ENCODE results near the gene NR6A1.

The NR6A1 gene

GRCh38 chr9:124487260-124488182 is 283.6 kb downstream of the NR6A1 start:
- Histone ChIP-seq H3K27me3 (ENCODE audit: control insufficient read depth, insufficient read depth, low read length) (peaks cover 9% of the 10 kb centered on the region), H3K9ac (ENCODE audit: low read depth, low read length) (no peak overlapping the region), H3K36me3 (ENCODE audit: control insufficient read depth, insufficient read depth, low read length) (no peaks in the 10 kb centered on the region), H3K4me1 (ENCODE audit: control insufficient read depth, insufficient read depth, low read length) (peaks cover 2% of the 10 kb centered on the region), H3K4me3 (ENCODE audit: low read depth, low read length) (no peak overlapping the region), H3K9me3 (ENCODE audit: control insufficient read depth, insufficient read depth, low read length) (no peaks in the 10 kb centered on the region)

- Histone ChIP-seq H3K9me3 (ENCODE audit: control insufficient read depth, insufficient read depth, low read length) (no peaks in the 10 kb centered on the region), H3K36me3 (ENCODE audit: control insufficient read depth, insufficient read depth, low read length) (no peaks in the 10 kb centered on the region), H3K4me3 (ENCODE audit: low read depth, low read length) (no peak overlapping the region), H3K9ac (ENCODE audit: low read depth, low read length) (no peak overlapping the region), H3K4me1 (ENCODE audit: control insufficient read depth, insufficient read depth, low read length) (peaks cover 6% of the 10 kb centered on the region), H3K27me3 (ENCODE audit: control insufficient read depth, insufficient read depth, low read length) (peaks cover 13% of the 10 kb centered on the region)
Observed at GRCh38 chr9:124486778-124487259, 284.3 kb downstream of the NR6A1 start.

- H3K36me3 ChIP-seq (ENCODE audit: control insufficient read depth, insufficient read depth, low read length) = no peaks in the 10 kb centered on the region
- H3K9ac ChIP-seq (ENCODE audit: low read depth, low read length) = no peak overlapping the region
- no peak overlapping the region for H3K4me3 ChIP-seq (ENCODE audit: low read depth, low read length)
- peaks cover 7% of the 10 kb centered on the region for H3K4me1 ChIP-seq (ENCODE audit: control insufficient read depth, insufficient read depth, low read length)
- no peaks in the 10 kb centered on the region for H3K9me3 ChIP-seq (ENCODE audit: control insufficient read depth, insufficient read depth, low read length)
- peaks cover 18% of the 10 kb centered on the region for H3K27me3 ChIP-seq (ENCODE audit: control insufficient read depth, insufficient read depth, low read length)
Observed at GRCh38 chr9:124485936-124486335, 285.2 kb downstream of the NR6A1 start.

GRCh38 chr9:124485201-124485600 is 285.9 kb downstream of the NR6A1 start:
- H3K4me1 ChIP-seq (ENCODE audit: control insufficient read depth, insufficient read depth, low read length) = peaks cover 7% of the 10 kb centered on the region
- H3K27me3 ChIP-seq (ENCODE audit: control insufficient read depth, insufficient read depth, low read length) = peaks cover 23% of the 10 kb centered on the region
- H3K9ac ChIP-seq (ENCODE audit: low read depth, low read length) = no peak overlapping the region
- no peak overlapping the region for H3K4me3 ChIP-seq (ENCODE audit: low read depth, low read length)
- H3K9me3 ChIP-seq (ENCODE audit: control insufficient read depth, insufficient read depth, low read length) = no peaks in the 10 kb centered on the region
- no peaks in the 10 kb centered on the region for H3K36me3 ChIP-seq (ENCODE audit: control insufficient read depth, insufficient read depth, low read length)

- peaks cover 40% of the 10 kb centered on the region for H3K27me3 ChIP-seq (ENCODE audit: control insufficient read depth, insufficient read depth, low read length)
Observed at GRCh38 chr9:124483481-124483880, 287.6 kb downstream of the NR6A1 start.

GRCh38 chr9:124482431-124483031 is 288.6 kb downstream of the NR6A1 start:
- Histone ChIP-seq H3K27me3 (ENCODE audit: control insufficient read depth, insufficient read depth, low read length) (peaks cover 46% of the 10 kb centered on the region), H3K4me3 (ENCODE audit: low read depth, low read length) (peak overlapping the region; percentile 43), H3K36me3 (ENCODE audit: control insufficient read depth, insufficient read depth, low read length) (no peaks in the 10 kb centered on the region), H3K9me3 (ENCODE audit: control insufficient read depth, insufficient read depth, low read length) (no peaks in the 10 kb centered on the region), H3K9ac (ENCODE audit: low read depth, low read length) (no peak overlapping the region), H3K4me1 (ENCODE audit: control insufficient read depth, insufficient read depth, low read length) (peaks cover 11% of the 10 kb centered on the region)

More at GRCh38 chr9:124483481-124483880, 287.6 kb downstream of the NR6A1 start:
- H3K4me3 ChIP-seq (ENCODE audit: low read depth, low read length) = no peak overlapping the region
- no peak overlapping the region for H3K9ac ChIP-seq (ENCODE audit: low read depth, low read length)
- H3K9me3 ChIP-seq (ENCODE audit: control insufficient read depth, insufficient read depth, low read length) = no peaks in the 10 kb centered on the region
- H3K36me3 ChIP-seq (ENCODE audit: control insufficient read depth, insufficient read depth, low read length) = no peaks in the 10 kb centered on the region
- peaks cover 8% of the 10 kb centered on the region for H3K4me1 ChIP-seq (ENCODE audit: control insufficient read depth, insufficient read depth, low read length)

GRCh38 chr9:124481115-124481514 is 290.0 kb downstream of the NR6A1 start:
- H3K36me3 ChIP-seq (ENCODE audit: control insufficient read depth, insufficient read depth, low read length) = no peaks in the 10 kb centered on the region
- H3K4me3 ChIP-seq (ENCODE audit: low read depth, low read length) = no peak overlapping the region
- H3K9ac ChIP-seq (ENCODE audit: low read depth, low read length) = no peak overlapping the region
- H3K4me1 ChIP-seq (ENCODE audit: control insufficient read depth, insufficient read depth, low read length) = peaks cover 12% of the 10 kb centered on the region
- H3K9me3 ChIP-seq (ENCODE audit: control insufficient read depth, insufficient read depth, low read length) = no peaks in the 10 kb centered on the region
- peaks cover 47% of the 10 kb centered on the region for H3K27me3 ChIP-seq (ENCODE audit: control insufficient read depth, insufficient read depth, low read length)

GRCh38 chr9:124480621-124480981 is 290.5 kb downstream of the NR6A1 start:
- Histone ChIP-seq H3K9me3 (ENCODE audit: control insufficient read depth, insufficient read depth, low read length) (no peaks in the 10 kb centered on the region), H3K36me3 (ENCODE audit: control insufficient read depth, insufficient read depth, low read length) (no peaks in the 10 kb centered on the region), H3K9ac (ENCODE audit: low read depth, low read length) (no peak overlapping the region), H3K4me1 (ENCODE audit: control insufficient read depth, insufficient read depth, low read length) (peaks cover 11% of the 10 kb centered on the region), H3K4me3 (ENCODE audit: low read depth, low read length) (peak overlapping the region; percentile 8), H3K27me3 (ENCODE audit: control insufficient read depth, insufficient read depth, low read length) (peaks cover 52% of the 10 kb centered on the region)

- no peak overlapping the region for H3K9ac ChIP-seq (ENCODE audit: low read depth, low read length)
Observed at GRCh38 chr9:124479947-124480620, 291.0 kb downstream of the NR6A1 start.

GRCh38 chr9:124479371-124479770 is 291.7 kb downstream of the NR6A1 start:
- Histone ChIP-seq H3K4me1 (ENCODE audit: control insufficient read depth, insufficient read depth, low read length) (peaks cover 11% of the 10 kb centered on the region), H3K36me3 (ENCODE audit: control insufficient read depth, insufficient read depth, low read length) (no peaks in the 10 kb centered on the region), H3K9ac (ENCODE audit: low read depth, low read length) (no peak overlapping the region), H3K27me3 (ENCODE audit: control insufficient read depth, insufficient read depth, low read length) (peaks cover 54% of the 10 kb centered on the region), H3K9me3 (ENCODE audit: control insufficient read depth, insufficient read depth, low read length) (no peaks in the 10 kb centered on the region), H3K4me3 (ENCODE audit: low read depth, low read length) (no peak overlapping the region)

More at GRCh38 chr9:124479947-124480620, 291.0 kb downstream of the NR6A1 start:
- H3K9me3 ChIP-seq (ENCODE audit: control insufficient read depth, insufficient read depth, low read length) = no peaks in the 10 kb centered on the region
- H3K36me3 ChIP-seq (ENCODE audit: control insufficient read depth, insufficient read depth, low read length) = no peaks in the 10 kb centered on the region
- peaks cover 11% of the 10 kb centered on the region for H3K4me1 ChIP-seq (ENCODE audit: control insufficient read depth, insufficient read depth, low read length)
- peaks cover 52% of the 10 kb centered on the region for H3K27me3 ChIP-seq (ENCODE audit: control insufficient read depth, insufficient read depth, low read length)
- H3K4me3 ChIP-seq (ENCODE audit: low read depth, low read length) = peak overlapping the region; percentile 8

- Histone ChIP-seq H3K9me3 (ENCODE audit: control insufficient read depth, insufficient read depth, low read length) (no peaks in the 10 kb centered on the region), H3K9ac (ENCODE audit: low read depth, low read length) (peak overlapping the region; percentile 24), H3K27me3 (ENCODE audit: control insufficient read depth, insufficient read depth, low read length) (peaks cover 54% of the 10 kb centered on the region), H3K36me3 (ENCODE audit: control insufficient read depth, insufficient read depth, low read length) (no peaks in the 10 kb centered on the region), H3K4me3 (ENCODE audit: low read depth, low read length) (peak overlapping the region; percentile 41), H3K4me1 (ENCODE audit: control insufficient read depth, insufficient read depth, low read length) (peaks cover 11% of the 10 kb centered on the region)
Observed at GRCh38 chr9:124478354-124478753, 292.8 kb downstream of the NR6A1 start.

Measured in iPS-15b (cell line).